H9 (cell line): ENCODE results near the gene COX6B2. TPM values are rescaled to one million over a fixed set of nuclear protein-coding genes. Genes with fewer than 3 reads are reported as not detected.

Source experiments
- DNase-seq: peaks from one replicate; pipeline ENCODE4 v3.0.0-alpha.2; 2017
- H2AFZ ChIP-seq: one replicate; pipeline ENCODE4 v1.6.1; 2013; ENCODE audit warnings: mild to moderate bottlenecking, low read length, control low read depth, moderate library complexity
- H2AK5ac ChIP-seq: 2 replicates; pipeline ENCODE4 v1.6.1; 2013; ENCODE audit warnings: low read length, control low read depth, mixed read lengths; ENCODE audit not compliant: insufficient read length
- H2BK120ac ChIP-seq: one replicate; pipeline ENCODE4 v1.6.1; 2013; ENCODE audit warnings: low read depth, mild to moderate bottlenecking, low read length, control low read depth, inconsistent platforms; ENCODE audit not compliant: poor library complexity, severe bottlenecking
- H2BK12ac ChIP-seq: 2 replicates; pipeline ENCODE4 v1.6.1; 2013; ENCODE audit warnings: low read length, control low read depth, mixed read lengths, low read depth; ENCODE audit not compliant: insufficient read length
- H2BK15ac ChIP-seq: 2 replicates; pipeline ENCODE4 v1.6.1; 2013; ENCODE audit warnings: low read depth, low read length, control low read depth
- H2BK20ac ChIP-seq: one replicate; pipeline ENCODE4 v1.6.1; 2013; ENCODE audit warnings: low read depth, mild to moderate bottlenecking, low read length, control low read depth, inconsistent platforms; ENCODE audit not compliant: poor library complexity, severe bottlenecking
- H2BK5ac ChIP-seq: 2 replicates; pipeline ENCODE4 v1.6.1; 2013; ENCODE audit warnings: low read length, control low read depth, mixed read lengths; ENCODE audit not compliant: insufficient read length
- H3K14ac ChIP-seq: 2 replicates; pipeline ENCODE4 v1.6.1; 2013; ENCODE audit warnings: low read length, control low read depth; ENCODE audit not compliant: insufficient read depth
- H3K18ac ChIP-seq: 2 replicates; pipeline ENCODE4 v1.6.1; 2013; ENCODE audit warnings: low read depth, mild to moderate bottlenecking, mixed read lengths, low read length, control low read depth; ENCODE audit not compliant: insufficient read length
- H3K23ac ChIP-seq: 2 replicates; pipeline ENCODE4 v1.6.1; 2013; ENCODE audit warnings: low read length, control low read depth, mixed read lengths, low read depth; ENCODE audit not compliant: insufficient read length
- H3K23me2 ChIP-seq: 2 replicates; pipeline ENCODE4 v1.6.1; 2013; ENCODE audit warnings: low read depth, mild to moderate bottlenecking, mixed read lengths, low read length, control low read depth; ENCODE audit not compliant: insufficient read length, poor library complexity, severe bottlenecking
- H3K27ac ChIP-seq: 2 replicates; pipeline ENCODE4 v1.5.1; 2013; ENCODE audit warnings: low read length, control low read depth, mixed read lengths, low read depth; ENCODE audit not compliant: insufficient read length
- H3K27me3 ChIP-seq: 2 replicates; pipeline ENCODE4 v1.6.1; 2013; ENCODE audit warnings: low read length, control low read depth, inconsistent platforms; ENCODE audit not compliant: insufficient read depth
- H3K4ac ChIP-seq: 2 replicates; pipeline ENCODE4 v1.6.1; 2013; ENCODE audit warnings: low read depth, mild to moderate bottlenecking, control low read depth, inconsistent platforms, low read length, moderate library complexity
- H3K4me1 ChIP-seq: 2 replicates; pipeline ENCODE4 v1.6.1; 2013; ENCODE audit warnings: low read length, control low read depth, inconsistent platforms; ENCODE audit not compliant: insufficient read depth
- H3K4me2 ChIP-seq: 2 replicates; pipeline ENCODE4 v1.6.1; 2013; ENCODE audit warnings: low read length, control low read depth, mixed read lengths; ENCODE audit not compliant: insufficient read length, insufficient read depth
- H3K56ac ChIP-seq: 2 replicates; pipeline ENCODE4 v1.6.1; 2013; ENCODE audit warnings: low read depth, mild to moderate bottlenecking, mixed read lengths, low read length, control low read depth; ENCODE audit not compliant: insufficient read length
- H3K79me1 ChIP-seq: 2 replicates; pipeline ENCODE4 v1.6.1; 2013; ENCODE audit warnings: low read depth, mild to moderate bottlenecking, moderate library complexity, low read length, control low read depth, inconsistent platforms; ENCODE audit not compliant: insufficient read depth, poor library complexity, severe bottlenecking
- H3K79me2 ChIP-seq: 2 replicates; pipeline ENCODE4 v1.6.1; 2013; ENCODE audit warnings: low read length, control low read depth, inconsistent platforms; ENCODE audit not compliant: insufficient read depth
- H3K9ac ChIP-seq: 2 replicates; pipeline ENCODE4 v1.6.1; 2013; ENCODE audit warnings: low read length, control low read depth, mixed read lengths; ENCODE audit not compliant: insufficient read length; ENCODE audit errors: extremely low read depth
- H3K9me3 ChIP-seq: one replicate; pipeline ENCODE4 v1.6.1; 2013; ENCODE audit warnings: low read depth, low read length, inconsistent platforms; ENCODE audit not compliant: control insufficient read depth
- H3T11ph ChIP-seq: one replicate; pipeline ENCODE4 v1.6.1; 2013; ENCODE audit warnings: mild to moderate bottlenecking, low read length, control low read depth, inconsistent platforms
- H4K20me1 ChIP-seq: one replicate; pipeline ENCODE4 v1.6.1; 2013; ENCODE audit not compliant: control insufficient read depth, insufficient read length, insufficient read depth
- H4K5ac ChIP-seq: 2 replicates; pipeline ENCODE4 v1.6.1; 2013; ENCODE audit warnings: low read depth, mild to moderate bottlenecking, mixed read lengths, low read length, control low read depth; ENCODE audit not compliant: insufficient read length
- H4K8ac ChIP-seq: replicated peaks from 2 replicates; pipeline ENCODE4 v1.6.1; 2013; ENCODE audit warnings: low read length, control low read depth, mixed read lengths, low read depth; ENCODE audit not compliant: insufficient read length
- H4K91ac ChIP-seq: 2 replicates; pipeline ENCODE4 v1.6.1; 2013; ENCODE audit warnings: low read depth, mild to moderate bottlenecking, moderate library complexity, mixed read lengths, low read length, control low read depth; ENCODE audit not compliant: insufficient read length
- H3K27ac Mint-ChIP-seq, 3 experiments: 2 replicates in 2 of 3; 3 replicates in 1 of 3; pipeline ENCODE4 v1.8.0; 2020 to 2021; ENCODE audit warnings: mixed read lengths in 3 of 3, mild to moderate bottlenecking in 1 of 3, moderate library complexity in 1 of 3
- H3K27me3 Mint-ChIP-seq: 2 replicates; pipeline ENCODE4 v1.8.0; 2021; ENCODE audit warnings: low read depth, mild to moderate bottlenecking, moderate library complexity, mixed read lengths
- H3K36me3 Mint-ChIP-seq, 3 experiments: 2 replicates in 2 of 3; 3 replicates in 1 of 3; pipeline ENCODE4 v1.8.0; 2020 to 2021; ENCODE audit warnings: low read depth in 3 of 3, mixed read lengths in 3 of 3; ENCODE audit not compliant: insufficient read depth in 1 of 3
- H3K4me1 Mint-ChIP-seq, 2 experiments: 2 replicates each; pipeline ENCODE4 v1.8.0; 2020; ENCODE audit warnings: mixed read lengths in 2 of 2
- H3K4me3 Mint-ChIP-seq, 2 experiments: 2 replicates in 1 of 2; 3 replicates in 1 of 2; pipeline ENCODE4 v1.8.0; 2020 to 2021; ENCODE audit warnings: mild to moderate bottlenecking in 2 of 2, mixed read lengths in 2 of 2, moderate library complexity in 1 of 2
- H3K9me3 Mint-ChIP-seq, 2 experiments: 2 replicates in 1 of 2; 3 replicates in 1 of 2; pipeline ENCODE4 v1.8.0; 2020; ENCODE audit warnings: mild to moderate bottlenecking in 2 of 2, mixed read lengths in 2 of 2, moderate library complexity in 1 of 2
- CTCF ChIP-seq: fragments of 200-600 bp; sonication (generic); conservative IDR thresholded peaks from 3 replicates; pipeline ENCODE4 v1.8.0; 2021; ENCODE audit warnings: antibody characterized with exemption, mild to moderate bottlenecking
- WGBS: extraction: QIAGEN DNeasy Blood & Tissue Kit; methylation state at CpG from one replicate; pipeline ENCODE4 v1.1.7; 2013; ENCODE audit warnings: missing lambda C conversion rate, low lambda C conversion rate, mixed read lengths; ENCODE audit not compliant: insufficient read length; ENCODE audit errors: extremely low coverage; 5-methylcytosine and 5-hydroxymethylcytosine counted together
- total RNA-seq: library from RNA; stranded (reverse); gene quantifications from 2 replicates; pipeline ENCODE4 v1.2.1, GENCODE V29; 2021

COX6B2 gene
- total RNA-seq, 1 experiment from 2014 or later = 4.0 TPM

- Histone ChIP-seq H3T11ph (no peak overlapping the region), H3K27ac (no peak overlapping the region), H2BK5ac (no peak overlapping the region), H3K9ac (no peak overlapping the region), H2AFZ (no peak overlapping the region), H3K18ac (no peak overlapping the region), H3K4me2 (no peak overlapping the region), H4K20me1 (no peaks in the 10 kb centered on the region), H2BK120ac (no peak overlapping the region), H4K5ac (no peak overlapping the region), H3K9me3 (no peaks in the 10 kb centered on the region), H3K14ac (no peak overlapping the region), H3K79me1 (no peaks in the 10 kb centered on the region), H3K4me1 (no peaks in the 10 kb centered on the region), H4K91ac (no peak overlapping the region), H3K56ac (no peak overlapping the region), H3K4ac (no peak overlapping the region), H3K27me3 (no peaks in the 10 kb centered on the region), H4K8ac (no peak overlapping the region), H3K79me2 (no peaks in the 10 kb centered on the region), H3K23me2 (no peaks in the 10 kb centered on the region), H2BK15ac (no peak overlapping the region), H2BK12ac (no peak overlapping the region), H2BK20ac (no peak overlapping the region), H2AK5ac (no peak overlapping the region), H3K23ac (no peak overlapping the region)
- TF ChIP-seq CTCF = no peak
- peaks cover 18 to 33% of the 10 kb centered on the region in 2 experiments for H3K4me1 Mint-ChIP-seq
- peaks cover 33% of the 10 kb centered on the region for H3K27me3 Mint-ChIP-seq
- no peak overlapping the region for H3K27ac Mint-ChIP-seq
- no peaks in the 10 kb centered on the region; a peak in 1 of 5 replicates for H3K9me3 Mint-ChIP-seq
- peaks cover 0 to 2% (median 0%) of the 10 kb centered on the region in 3 experiments; a peak in 1 of 7 replicates for H3K36me3 Mint-ChIP-seq
- H3K4me3 Mint-ChIP-seq = no peak overlapping the region
- WGBS = no CpG with 5 or more reads among the region's 6 CpGs
- DNase-seq = no peak
Measured at GRCh38 chr19:55324662-55325061, 29.9 kb downstream of the COX6B2 start.
